Tibial nerve (tissue), 4 donors: Measurements from ENCODE around the gene MSANTD1. TPM values are rescaled to one million over a fixed set of nuclear protein-coding genes. Genes with fewer than 3 reads are reported as not detected.

Experiments
- DNase-seq, 2 donors: peaks; one replicate each; pipeline ENCODE4 v3.0.0-alpha.2; 2019; ENCODE audit warnings: low spot score in 2 of 2
- H3K27ac ChIP-seq, 4 donors: fragments of 200-600 bp; sonication (generic) in 3 of 4; one replicate each; pipeline ENCODE4 v1.5.1; 2017 to 2019; ENCODE audit warnings: mild to moderate bottlenecking in 1 of 4
- H3K27me3 ChIP-seq, 2 donors: fragments of 200-600 bp; sonication (generic) in 1 of 2; one replicate each; pipeline versions ENCODE4 v1.5.1 to v1.6.0; 2017 to 2019
- H3K36me3 ChIP-seq, 3 donors: fragments of 200-600 bp; sonication (generic); one replicate each; pipeline ENCODE4 v1.5.1; 2018 to 2019
- H3K4me1 ChIP-seq, 4 donors: fragments of 200-600 bp; sonication (generic) in 3 of 4; one replicate each; pipeline ENCODE4 v1.5.1; 2017 to 2019
- H3K4me3 ChIP-seq, 4 donors: fragments of 200-600 bp; sonication (generic) in 3 of 4; one replicate each; pipeline ENCODE4 v1.5.1; 2017 to 2019; ENCODE audit warnings: mild to moderate bottlenecking in 1 of 4, moderate library complexity in 1 of 4
- H3K9me3 ChIP-seq, 4 donors: fragments of 200-600 bp; sonication (generic) in 3 of 4; one replicate each; pipeline ENCODE4 v1.5.1; 2017 to 2019
- CTCF ChIP-seq, 5 experiments: fragments of 200-600 bp in 3 of 5; fragments of 450-650 bp in 2 of 5; sonication (generic) in 3 of 5; IDR thresholded peaks; one replicate each; pipeline ENCODE4 v1.5.1; 2016 to 2019; ENCODE audit warnings: antibody characterized with exemption in 5 of 5, mild to moderate bottlenecking in 3 of 5, moderate library complexity in 2 of 5
- EP300 ChIP-seq, 2 donors: sonication (generic); formaldehyde crosslinking; IDR thresholded peaks; one replicate each; pipeline ENCODE4 v1.6.1; 2017; ENCODE audit warnings: antibody characterized with exemption in 2 of 2, mild to moderate bottlenecking in 1 of 2
- POLR2A ChIP-seq, 2 donors: fragments of 450-650 bp; IDR thresholded peaks; one replicate each; pipeline ENCODE4 v1.6.1; 2017; ENCODE audit warnings: antibody characterized with exemption in 2 of 2, mild to moderate bottlenecking in 2 of 2, moderate library complexity in 2 of 2
- WGBS, 2 donors: methylation state at CpG; one replicate each; pipeline ENCODE4 v1.1.5; 2018; 5-methylcytosine and 5-hydroxymethylcytosine counted together
- total RNA-seq, 4 donors: library from RNA; depleted of rRNA; stranded (reverse); fragments of >200 nt; gene quantifications; one replicate each; pipeline ENCODE4 v1.1.0, GENCODE V29; 2016

The MSANTD1 gene
- total RNA-seq, 4 donors from 2014 or later = 1.2 to 2.0 (median 1.4) TPM

GRCh38 chr4:3285558-3286334, 36.8 kb downstream of the MSANTD1 start:
- H3K9me3 ChIP-seq = peaks cover 0 to 10% (median 0%) of the 10 kb centered on the region in 4 donors
- no peak overlapping the region for H3K4me3 ChIP-seq
- peaks cover 0 to 40% of the 10 kb centered on the region in 2 donors for H3K27me3 ChIP-seq
- no peaks in the 10 kb centered on the region for H3K36me3 ChIP-seq
- no peak for TF ChIP-seq EP300 (IDR thresholded peaks at IDR 0.05)
- TF ChIP-seq POLR2A (IDR thresholded peaks at IDR 0.05) = no peak
- no peak for TF ChIP-seq CTCF (IDR thresholded peaks at IDR 0.05)
- peaks cover 0 to 12% (median 2%) of the 10 kb centered on the region in 4 donors for H3K4me1 ChIP-seq
- DNase-seq = no peak
- no peak overlapping the region for H3K27ac ChIP-seq
- WGBS, 2 donors = 68 to 77% methylated on average over 23 to 35 of the region's 38 CpGs

GRCh38 chr4:3286335-3287175, 37.6 kb downstream of the MSANTD1 start:
- Histone ChIP-seq H3K9me3 (peaks cover 0 to 6% (median 0%) of the 10 kb centered on the region in 4 donors), H3K27ac (no peak overlapping the region), H3K36me3 (no peaks in the 10 kb centered on the region), H3K4me3 (no peak overlapping the region), H3K27me3 (peaks cover 0 to 40% of the 10 kb centered on the region in 2 donors), H3K4me1 (peaks cover 0 to 20% (median 8%) of the 10 kb centered on the region in 4 donors)
- WGBS, 2 donors = 65 to 71% methylated on average over 29 to 32 of the region's 32 CpGs
- no peak for DNase-seq
- TF ChIP-seq EP300 (IDR thresholded peaks at IDR 0.05) = no peak
- TF ChIP-seq CTCF (IDR thresholded peaks at IDR 0.05) = no peak
- no peak for TF ChIP-seq POLR2A (IDR thresholded peaks at IDR 0.05)

GRCh38 chr4:3287271-3287971, 38.5 kb downstream of the MSANTD1 start:
- peaks cover 0 to 24% (median 13%) of the 10 kb centered on the region in 4 donors for H3K4me1 ChIP-seq
- 43 to 45% methylated on average over 14 of the region's 14 CpGs for WGBS, 2 donors
- DNase-seq = no peak
- no peak for TF ChIP-seq EP300 (IDR thresholded peaks at IDR 0.05)
- TF ChIP-seq CTCF (IDR thresholded peaks at IDR 0.05) = no peak
- no peak for TF ChIP-seq POLR2A (IDR thresholded peaks at IDR 0.05)
- no peaks in the 10 kb centered on the region for H3K9me3 ChIP-seq
- no peak overlapping the region for H3K27ac ChIP-seq
- no peak overlapping the region for H3K4me3 ChIP-seq
- no peaks in the 10 kb centered on the region for H3K36me3 ChIP-seq
- H3K27me3 ChIP-seq = peaks cover 0 to 40% of the 10 kb centered on the region in 2 donors

- Histone ChIP-seq H3K9me3 (no peaks in the 10 kb centered on the region), H3K4me1 (peaks cover 0 to 24% (median 13%) of the 10 kb centered on the region in 4 donors), H3K4me3 (no peak overlapping the region), H3K36me3 (no peaks in the 10 kb centered on the region), H3K27me3 (peaks cover 0 to 40% of the 10 kb centered on the region in 2 donors), H3K27ac (no peak overlapping the region)
- no peak for DNase-seq
- no peak for TF ChIP-seq POLR2A (IDR thresholded peaks at IDR 0.05)
- no peak for TF ChIP-seq EP300 (IDR thresholded peaks at IDR 0.05)
- no peak for TF ChIP-seq CTCF (IDR thresholded peaks at IDR 0.05)
- 76 to 77% methylated on average over 22 to 24 of the region's 24 CpGs for WGBS, 2 donors
These were observed 39.1 kb downstream of the MSANTD1 start for GRCh38 chr4:3287972-3288570.
